C4-2B (cell line): ENCODE results near the gene YJEFN3.

Source experiments
- H3K27ac ChIP-seq: fragments of 450-650 bp; 2 replicates; pipeline ENCODE4 v1.5.1; 2017
- CTCF ChIP-seq: fragments of 450-650 bp; conservative IDR thresholded peaks from 2 replicates; pipeline ENCODE4 v1.5.1; 2017; ENCODE audit warnings: mild to moderate bottlenecking
- ZFX ChIP-seq: fragments of 450-650 bp; IDR thresholded peaks from 2 replicates; pipeline ENCODE4 v1.6.1; 2017

YJEFN3 gene

GRCh38 chr19:19501798-19502197, 26.9 kb upstream of the YJEFN3 start:
- no peak for TF ChIP-seq ZFX
- TF ChIP-seq CTCF: no peak
- no peak overlapping the region for H3K27ac ChIP-seq

- TF ChIP-seq ZFX: no peak
- TF ChIP-seq CTCF: no peak
- H3K27ac ChIP-seq: no peak overlapping the region
Observed at GRCh38 chr19:19502281-19502680, 26.4 kb upstream of the YJEFN3 start.

- H3K27ac ChIP-seq: no peak overlapping the region
- no peak for TF ChIP-seq CTCF
- no peak for TF ChIP-seq ZFX
Observed at GRCh38 chr19:19502808-19503602, 25.7 kb upstream of the YJEFN3 start.

- no peak overlapping the region for H3K27ac ChIP-seq
- no peak for TF ChIP-seq CTCF
- TF ChIP-seq ZFX: no peak
Observed at GRCh38 chr19:19504754-19505668, 23.7 kb upstream of the YJEFN3 start.

- TF ChIP-seq CTCF (no peak), ZFX (no peak)
- no peak overlapping the region for H3K27ac ChIP-seq
Observed at GRCh38 chr19:19505669-19506326, 22.9 kb upstream of the YJEFN3 start.

GRCh38 chr19:19506592-19506991, 22.1 kb upstream of the YJEFN3 start:
- H3K27ac ChIP-seq: no peak overlapping the region
- no peak for TF ChIP-seq ZFX
- no peak for TF ChIP-seq CTCF
